ENCODE measurements around the gene KRT8. TPM values are rescaled to one million over a fixed set of nuclear protein-coding genes. Genes with fewer than 3 reads are reported as not detected.

Gene KRT8
- total RNA-seq, result 7.6 and 11.7 TPM in 2 replicates

GRCh38 chr12:52904509-52905300, at the start of gene KRT8:
TSS of gene KRT8 (minus strand) at chr12:52905076. CDS start at chr12:52904981, 95 bp downstream.

GRCh38 chr12:52848661-52849255, 56.1 kb downstream of the KRT8 start, which contains the start of gene KRT78:
TSS of gene KRT78 (minus strand) at chr12:52848994. CDS start at chr12:52848930, 64 bp downstream.

Other genes with a start within 250 kb of the KRT8 start
- not detected in 2 replicates for gene KRT1, start 224.7 kb downstream of the KRT8 start, total RNA-seq
- gene KRT77, start 201.6 kb downstream of the KRT8 start, total RNA-seq, result not detected in 2 replicates
- gene KRT76, start 127.7 kb downstream of the KRT8 start, total RNA-seq, result not detected in 2 replicates
- not detected in 2 replicates for gene KRT3, start 109.0 kb downstream of the KRT8 start, total RNA-seq
- gene KRT4, start 91.0 kb downstream of the KRT8 start, total RNA-seq, result 0.39 and 0.43 TPM in 2 replicates
- gene KRT79, start 70.8 kb downstream of the KRT8 start, total RNA-seq, result not detected in 2 replicates
- gene KRT78, start 56.1 kb downstream of the KRT8 start, total RNA-seq, result not detected in 2 replicates
- gene KRT18, start 44.0 kb upstream of the KRT8 start, total RNA-seq, result 2.1 and 4.3 TPM in 2 replicates
- 1,075 and 1,228 TPM in 2 replicates for gene EIF4B, start 101.4 kb upstream of the KRT8 start, total RNA-seq
- gene TNS2, start 145.0 kb upstream of the KRT8 start, total RNA-seq, result 61.2 and 85.7 TPM in 2 replicates
- 26.8 and 32.0 TPM in 2 replicates for gene SPRYD3, start 174.3 kb upstream of the KRT8 start, total RNA-seq
- gene IGFBP6, start 192.6 kb upstream of the KRT8 start, total RNA-seq, result 242 and 329 TPM in 2 replicates
- under 0.01 and 0.11 TPM in 2 replicates for gene SOAT2, start 198.4 kb upstream of the KRT8 start, total RNA-seq

Data from articular chondrocyte of knee joint (primary cell).